ENCODE data around the gene HCRT. TPM values are rescaled to one million over a fixed set of nuclear protein-coding genes. Genes with fewer than 3 reads are reported as not detected.

Gene HCRT
- total RNA-seq, 1 donor from 2014 or later = not detected

DNA sequence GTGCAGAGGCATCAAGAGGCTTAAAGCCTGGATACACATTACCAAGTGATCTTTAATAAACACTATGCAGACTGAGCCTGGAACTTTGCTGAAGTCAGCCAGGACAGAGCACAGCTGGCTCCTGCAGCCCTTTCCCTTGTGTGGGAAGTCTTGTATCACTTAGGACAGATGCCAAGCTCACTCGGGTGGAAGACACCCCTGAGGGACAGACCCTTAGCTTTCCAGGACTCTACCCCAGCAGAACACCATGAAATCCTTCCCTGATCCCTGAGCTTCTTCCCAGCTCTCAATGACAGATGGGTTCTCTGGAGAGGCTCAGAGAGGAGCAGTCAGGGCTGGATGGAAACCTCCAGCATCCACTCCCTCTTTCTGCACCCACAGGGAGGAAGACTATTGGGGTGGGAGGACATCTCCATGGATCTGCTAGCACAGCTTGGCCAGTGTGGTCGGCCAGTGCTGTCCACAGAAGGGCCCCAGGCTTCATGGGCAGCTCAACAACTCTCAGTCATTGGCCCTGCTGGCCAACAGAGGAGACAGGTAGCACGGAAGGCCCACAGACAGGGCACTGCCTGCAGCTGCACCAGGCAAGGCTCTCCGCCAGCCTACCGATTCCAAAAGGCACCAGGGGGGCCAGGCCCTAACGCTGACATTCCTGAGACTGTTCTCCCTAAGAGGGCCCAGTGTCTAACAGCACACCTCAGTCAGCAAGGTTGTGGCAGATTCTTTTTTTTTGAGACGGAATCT is 46.3 kb downstream of the HCRT start:
- H3K79me2 ChIP-seq (ENCODE audit: low read depth) = peaks cover 75% of the 10 kb centered on the region

DNA sequence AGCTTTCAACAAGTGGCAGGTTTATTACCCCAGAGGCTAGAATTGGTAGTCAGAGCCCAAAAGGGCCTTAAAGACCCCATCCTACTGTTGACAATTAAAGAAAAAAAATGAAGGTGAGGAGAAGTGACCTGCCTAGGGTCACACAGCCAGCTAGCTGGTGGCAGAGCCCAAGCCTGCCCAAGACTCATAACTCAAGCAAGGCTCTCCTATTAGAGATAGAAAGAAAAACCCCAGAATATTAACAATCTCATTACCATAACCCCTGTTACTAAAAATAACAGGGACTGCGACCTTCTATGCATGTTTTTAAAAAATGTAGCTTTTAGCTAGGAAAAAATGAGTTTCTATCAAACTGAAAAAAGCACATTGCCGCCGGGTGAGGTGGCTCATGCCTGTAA is 48.6 kb downstream of the HCRT start:
- peaks cover 9% of the 10 kb centered on the region for H3K36me3 Mint-ChIP-seq
- Histone ChIP-seq H3K9ac (no peak overlapping the region), H3K27me3 (no peaks in the 10 kb centered on the region), H3K27ac (no peak overlapping the region), H2AFZ (replicated peaks) (no peak overlapping the region), H3K79me2 (ENCODE audit: low read depth) (peaks cover 62% of the 10 kb centered on the region), H4K20me1 (ENCODE audit: low read depth) (peaks cover 74% of the 10 kb centered on the region), H3K9me3 (ENCODE audit: low read depth) (no peaks in the 10 kb centered on the region), H3K4me2 (no peak overlapping the region), H3K4me3 (no peak overlapping the region), H3K4me1 (no peaks in the 10 kb centered on the region), H3F3A (ENCODE audit: low read depth) (no peaks in the 10 kb centered on the region), H3K36me3 (no peaks in the 10 kb centered on the region)
- H3K27ac Mint-ChIP-seq = no peak overlapping the region
- peaks cover 6% of the 10 kb centered on the region for H3K27me3 Mint-ChIP-seq (ENCODE audit: insufficient read depth, low read depth)
- no peak overlapping the region for H3K4me3 Mint-ChIP-seq
- peaks cover 7% of the 10 kb centered on the region for H3K4me1 Mint-ChIP-seq
- no peak for DNase-seq (ENCODE audit: low spot score)
- H3K9me3 Mint-ChIP-seq = no peaks in the 10 kb centered on the region
- TF ChIP-seq, protein P1, sequence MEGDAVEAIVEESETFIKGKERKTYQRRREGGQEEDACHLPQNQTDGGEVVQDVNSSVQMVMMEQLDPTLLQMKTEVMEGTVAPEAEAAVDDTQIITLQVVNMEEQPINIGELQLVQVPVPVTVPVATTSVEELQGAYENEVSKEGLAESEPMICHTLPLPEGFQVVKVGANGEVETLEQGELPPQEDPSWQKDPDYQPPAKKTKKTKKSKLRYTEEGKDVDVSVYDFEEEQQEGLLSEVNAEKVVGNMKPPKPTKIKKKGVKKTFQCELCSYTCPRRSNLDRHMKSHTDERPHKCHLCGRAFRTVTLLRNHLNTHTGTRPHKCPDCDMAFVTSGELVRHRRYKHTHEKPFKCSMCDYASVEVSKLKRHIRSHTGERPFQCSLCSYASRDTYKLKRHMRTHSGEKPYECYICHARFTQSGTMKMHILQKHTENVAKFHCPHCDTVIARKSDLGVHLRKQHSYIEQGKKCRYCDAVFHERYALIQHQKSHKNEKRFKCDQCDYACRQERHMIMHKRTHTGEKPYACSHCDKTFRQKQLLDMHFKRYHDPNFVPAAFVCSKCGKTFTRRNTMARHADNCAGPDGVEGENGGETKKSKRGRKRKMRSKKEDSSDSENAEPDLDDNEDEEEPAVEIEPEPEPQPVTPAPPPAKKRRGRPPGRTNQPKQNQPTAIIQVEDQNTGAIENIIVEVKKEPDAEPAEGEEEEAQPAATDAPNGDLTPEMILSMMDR (IDR thresholded peaks at IDR 0.05) = no peak
- no peak for TF ChIP-seq EZH2phosphoT487 (IDR thresholded peaks at IDR 0.05)
- TF ChIP-seq EZH2 (IDR thresholded peaks at IDR 0.05) = no peak

More for the DNA sequence above, 46.3 kb downstream of the HCRT start:
- H3K27ac Mint-ChIP-seq = no peak overlapping the region
- peaks cover 5% of the 10 kb centered on the region for H3K36me3 Mint-ChIP-seq
- H3K9me3 Mint-ChIP-seq = no peaks in the 10 kb centered on the region
- peaks cover 8% of the 10 kb centered on the region for H3K4me1 Mint-ChIP-seq
- H3K36me3 ChIP-seq = no peaks in the 10 kb centered on the region
- H3K4me2 ChIP-seq = no peak overlapping the region
- no peak for DNase-seq (ENCODE audit: low spot score)
- no peak overlapping the region for H3K27ac ChIP-seq
- H3K4me3 ChIP-seq = no peak overlapping the region
- H3K9ac ChIP-seq = no peak overlapping the region
- H3F3A ChIP-seq (ENCODE audit: low read depth) = peaks cover 7% of the 10 kb centered on the region
- no peaks in the 10 kb centered on the region for H3K9me3 ChIP-seq (ENCODE audit: low read depth)
- H2AFZ ChIP-seq (replicated peaks) = no peak overlapping the region
- H3K4me3 Mint-ChIP-seq = no peak overlapping the region
- TF ChIP-seq EZH2 (IDR thresholded peaks at IDR 0.05) (no peak), EZH2phosphoT487 (IDR thresholded peaks at IDR 0.05) (no peak)
- TF ChIP-seq, protein P1 (IDR thresholded peaks at IDR 0.05) = no peak
- peaks cover 11% of the 10 kb centered on the region for H3K4me1 ChIP-seq
- H3K27me3 Mint-ChIP-seq (ENCODE audit: insufficient read depth, low read depth) = peaks cover 2% of the 10 kb centered on the region
- H4K20me1 ChIP-seq (ENCODE audit: low read depth) = peaks cover 75% of the 10 kb centered on the region
- H3K27me3 ChIP-seq = no peaks in the 10 kb centered on the region

DNA sequence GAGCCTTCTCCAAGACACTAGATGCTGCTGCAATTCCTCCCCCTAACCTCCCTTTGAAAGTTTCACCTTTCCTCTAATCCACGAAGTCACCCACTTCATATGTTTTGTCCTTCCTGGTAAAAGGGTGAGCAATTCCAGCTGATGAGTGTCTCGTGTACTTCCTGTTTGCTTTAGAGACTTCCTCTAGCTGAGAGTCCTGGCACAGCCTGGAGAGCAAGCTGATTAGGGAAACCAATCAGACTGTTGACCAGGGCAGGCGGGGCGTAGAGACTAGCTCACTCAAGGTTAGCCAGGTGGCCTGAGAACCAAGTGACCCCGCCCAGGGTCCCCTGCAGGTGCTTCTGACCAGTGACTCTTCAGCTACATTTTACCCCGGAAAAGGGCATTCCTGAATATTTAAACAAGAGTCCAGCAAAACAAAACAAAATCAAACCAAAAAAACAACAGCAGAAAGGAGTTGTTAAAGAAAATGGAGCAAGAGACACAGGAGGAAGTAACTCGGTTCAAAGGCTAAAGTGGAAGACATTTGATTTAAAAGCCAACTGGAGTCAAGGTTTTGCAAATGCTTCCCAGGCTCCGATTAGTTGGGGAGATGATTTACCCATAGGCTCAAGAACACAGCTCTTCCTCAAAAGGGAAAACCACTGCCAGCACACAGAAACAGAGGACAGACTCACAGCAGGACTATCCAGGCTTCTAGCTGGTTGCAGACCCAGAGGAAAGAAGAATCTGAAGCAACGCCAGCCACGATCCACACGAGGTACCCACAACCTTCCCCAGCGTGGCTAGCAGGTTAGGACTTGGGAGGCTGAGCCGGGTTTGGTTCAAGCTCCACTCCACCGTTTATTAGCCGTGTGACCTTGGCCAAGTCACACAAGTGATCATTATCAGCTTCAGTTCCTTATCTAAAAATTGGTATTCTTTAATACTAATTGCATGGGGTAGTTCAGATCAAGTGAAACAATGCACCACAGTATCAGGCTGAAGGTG is 49.3 kb downstream of the HCRT start:
- Histone ChIP-seq H3K4me1 (no peaks in the 10 kb centered on the region), H2AFZ (replicated peaks) (no peak overlapping the region), H3K79me2 (ENCODE audit: low read depth) (peaks cover 55% of the 10 kb centered on the region), H3K4me2 (no peak overlapping the region), H3F3A (ENCODE audit: low read depth) (no peaks in the 10 kb centered on the region), H3K9me3 (ENCODE audit: low read depth) (no peaks in the 10 kb centered on the region), H3K9ac (no peak overlapping the region), H3K27me3 (no peaks in the 10 kb centered on the region), H3K4me3 (no peak overlapping the region), H3K36me3 (no peaks in the 10 kb centered on the region), H3K27ac (no peak overlapping the region), H4K20me1 (ENCODE audit: low read depth) (peaks cover 73% of the 10 kb centered on the region)
- no peak for DNase-seq (ENCODE audit: low spot score)
- H3K9me3 Mint-ChIP-seq = no peaks in the 10 kb centered on the region
- peaks cover 6% of the 10 kb centered on the region for H3K27me3 Mint-ChIP-seq (ENCODE audit: insufficient read depth, low read depth)
- peaks cover 10% of the 10 kb centered on the region for H3K4me1 Mint-ChIP-seq
- H3K36me3 Mint-ChIP-seq = peaks cover 12% of the 10 kb centered on the region
- no peak overlapping the region for H3K4me3 Mint-ChIP-seq
- H3K27ac Mint-ChIP-seq = no peak overlapping the region
- TF ChIP-seq EZH2phosphoT487 (IDR thresholded peaks at IDR 0.05) (no peak), EZH2 (IDR thresholded peaks at IDR 0.05) (no peak)
- TF ChIP-seq, protein P1 (IDR thresholded peaks at IDR 0.05) = no peak

All from neural progenitor cell (in vitro differentiated cells).